ENCODE data around the gene CHI3L1.

- TF ChIP-seq, protein P1, sequence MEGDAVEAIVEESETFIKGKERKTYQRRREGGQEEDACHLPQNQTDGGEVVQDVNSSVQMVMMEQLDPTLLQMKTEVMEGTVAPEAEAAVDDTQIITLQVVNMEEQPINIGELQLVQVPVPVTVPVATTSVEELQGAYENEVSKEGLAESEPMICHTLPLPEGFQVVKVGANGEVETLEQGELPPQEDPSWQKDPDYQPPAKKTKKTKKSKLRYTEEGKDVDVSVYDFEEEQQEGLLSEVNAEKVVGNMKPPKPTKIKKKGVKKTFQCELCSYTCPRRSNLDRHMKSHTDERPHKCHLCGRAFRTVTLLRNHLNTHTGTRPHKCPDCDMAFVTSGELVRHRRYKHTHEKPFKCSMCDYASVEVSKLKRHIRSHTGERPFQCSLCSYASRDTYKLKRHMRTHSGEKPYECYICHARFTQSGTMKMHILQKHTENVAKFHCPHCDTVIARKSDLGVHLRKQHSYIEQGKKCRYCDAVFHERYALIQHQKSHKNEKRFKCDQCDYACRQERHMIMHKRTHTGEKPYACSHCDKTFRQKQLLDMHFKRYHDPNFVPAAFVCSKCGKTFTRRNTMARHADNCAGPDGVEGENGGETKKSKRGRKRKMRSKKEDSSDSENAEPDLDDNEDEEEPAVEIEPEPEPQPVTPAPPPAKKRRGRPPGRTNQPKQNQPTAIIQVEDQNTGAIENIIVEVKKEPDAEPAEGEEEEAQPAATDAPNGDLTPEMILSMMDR (IDR thresholded peaks at IDR 0.05 in 2 of 3, conservative IDR thresholded peaks at IDR 0.05 in 1 of 3; ENCODE audit: borderline replicate concordance in 1 of 3, insufficient read depth in 1 of 3, low read depth in 2 of 3, low read length in 2 of 3): no peak
- TF ChIP-seq POLR2AphosphoS5 (IDR thresholded peaks at IDR 0.05; ENCODE audit: low read depth, low read length) (no peak), REST (IDR thresholded peaks at IDR 0.05; ENCODE audit: low read depth) (no peak), POLR2A (IDR thresholded peaks at IDR 0.05; ENCODE audit: borderline replicate concordance, extremely low read depth, insufficient read depth, insufficient read length) (no peak), ZNF274 (IDR thresholded peaks at IDR 0.05; ENCODE audit: low read depth, low read length) (no peak), SP1 (IDR thresholded peaks at IDR 0.05; ENCODE audit: low read depth) (no peak), SRF (IDR thresholded peaks at IDR 0.05; ENCODE audit: low read depth) (no peak), RAD21 (IDR thresholded peaks at IDR 0.05; ENCODE audit: low read depth) (no peak), EZH2 (IDR thresholded peaks at IDR 0.05) (no peak), ZFX (IDR thresholded peaks at IDR 0.05) (no peak), YY1 (IDR thresholded peaks at IDR 0.05; ENCODE audit: extremely low read depth, insufficient replicate concordance, low read depth, low read length) (no peak)
- TF ChIP-seq, protein P2, sequence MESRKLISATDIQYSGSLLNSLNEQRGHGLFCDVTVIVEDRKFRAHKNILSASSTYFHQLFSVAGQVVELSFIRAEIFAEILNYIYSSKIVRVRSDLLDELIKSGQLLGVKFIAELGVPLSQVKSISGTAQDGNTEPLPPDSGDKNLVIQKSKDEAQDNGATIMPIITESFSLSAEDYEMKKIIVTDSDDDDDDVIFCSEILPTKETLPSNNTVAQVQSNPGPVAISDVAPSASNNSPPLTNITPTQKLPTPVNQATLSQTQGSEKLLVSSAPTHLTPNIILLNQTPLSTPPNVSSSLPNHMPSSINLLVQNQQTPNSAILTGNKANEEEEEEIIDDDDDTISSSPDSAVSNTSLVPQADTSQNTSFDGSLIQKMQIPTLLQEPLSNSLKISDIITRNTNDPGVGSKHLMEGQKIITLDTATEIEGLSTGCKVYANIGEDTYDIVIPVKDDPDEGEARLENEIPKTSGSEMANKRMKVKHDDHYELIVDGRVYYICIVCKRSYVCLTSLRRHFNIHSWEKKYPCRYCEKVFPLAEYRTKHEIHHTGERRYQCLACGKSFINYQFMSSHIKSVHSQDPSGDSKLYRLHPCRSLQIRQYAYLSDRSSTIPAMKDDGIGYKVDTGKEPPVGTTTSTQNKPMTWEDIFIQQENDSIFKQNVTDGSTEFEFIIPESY (IDR thresholded peaks at IDR 0.05; ENCODE audit: extremely low read depth, insufficient replicate concordance, low read length): no peak
- TF ChIP-seq, protein P3, sequence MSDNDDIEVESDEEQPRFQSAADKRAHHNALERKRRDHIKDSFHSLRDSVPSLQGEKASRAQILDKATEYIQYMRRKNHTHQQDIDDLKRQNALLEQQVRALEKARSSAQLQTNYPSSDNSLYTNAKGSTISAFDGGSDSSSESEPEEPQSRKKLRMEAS (IDR thresholded peaks at IDR 0.05): no peak
Observed at GRCh38 chr1:203183828-203184227, 2.7 kb downstream of the CHI3L1 start.
